H1 (cell line): Measurements from ENCODE around the gene EFNA3. TPM values are rescaled to one million over a fixed set of nuclear protein-coding genes. Genes with fewer than 3 reads are reported as not detected.

Experiments used
- CTCF ChIA-PET: fragments of 300-600 bp; sonication (Branson Sonifier 250); formaldehyde crosslinking; loops from one replicate; lab custom pipeline; 2021; ENCODE audit not compliant: partially characterized antibody; lab: Charles Lee
- POLR2A ChIA-PET: fragments of 300-600 bp; sonication (Branson Sonifier 250); formaldehyde crosslinking; loops from one replicate; lab custom pipeline; 2021; ENCODE audit warnings: inconsistent platforms; ENCODE audit not compliant: partially characterized antibody; lab: Charles Lee
- DNase-seq, 2 experiments: peaks; one replicate each; pipeline versions ENCODE4 v3.0.0 to v3.0.0-alpha.2; 2010 to 2022; ENCODE audit warnings: low spot score in 2 of 2, low read depth in 1 of 2, mixed read lengths in 1 of 2
- FAIRE-seq: peaks from 2 replicates; lab custom pipeline; 2011; peaks lifted over from hg19 to GRCh38; lab: Jason Lieb, UNC
- H2AFZ ChIP-seq: 2 replicates; pipeline ENCODE4 v1.8.1; 2012; ENCODE audit warnings: low read length, inconsistent platforms
- H2AK5ac ChIP-seq: 2 replicates; pipeline ENCODE4 v1.6.1; 2013; ENCODE audit warnings: low read depth, low read length
- H2BK120ac ChIP-seq: replicated peaks from 2 replicates; pipeline ENCODE3; 2013; ENCODE audit warnings: low read depth, low read length, inconsistent platforms
- H2BK12ac ChIP-seq: 2 replicates; pipeline ENCODE4 v1.6.1; 2013; ENCODE audit warnings: low read depth, low read length
- H2BK15ac ChIP-seq: 2 replicates; pipeline ENCODE4 v1.6.1; 2013; ENCODE audit warnings: low read length
- H2BK20ac ChIP-seq: 2 replicates; pipeline ENCODE4 v1.6.1; 2013; ENCODE audit warnings: low read length
- H2BK5ac ChIP-seq: 2 replicates; pipeline ENCODE4 v1.6.1; 2013; ENCODE audit warnings: low read depth, low read length
- H3K14ac ChIP-seq: 2 replicates; pipeline ENCODE4 v1.6.1; 2013; ENCODE audit warnings: inconsistent platforms; ENCODE audit not compliant: insufficient read length
- H3K18ac ChIP-seq: 2 replicates; pipeline ENCODE4 v1.6.1; 2013; ENCODE audit warnings: low read length; ENCODE audit errors: extremely low read depth
- H3K23ac ChIP-seq: 2 replicates; pipeline ENCODE4 v1.6.1; 2013; ENCODE audit warnings: inconsistent platforms; ENCODE audit not compliant: insufficient read length
- H3K23me2 ChIP-seq: 2 replicates; pipeline ENCODE4 v1.6.1; 2013; ENCODE audit warnings: low read depth, low read length
- H3K27ac ChIP-seq: 2 replicates; pipeline ENCODE4 v1.6.1; 2011; ENCODE audit warnings: low read depth, low read length, inconsistent platforms
- H3K27me3 ChIP-seq, 4 experiments: replicated peaks in 1 of 4; 1 replicate in 1 of 4; 2 replicates in 3 of 4; pipeline versions ENCODE4 v1.6.1 to v1.8.1; 2011 to 2013; ENCODE audit warnings: low read length in 3 of 4, mild to moderate bottlenecking in 3 of 4, inconsistent platforms in 2 of 4, mixed read lengths in 2 of 4, moderate library complexity in 1 of 4; ENCODE audit not compliant: control insufficient read depth in 3 of 4, insufficient read depth in 3 of 4; ENCODE audit errors: extremely low read depth in 1 of 4
- H3K36me3 ChIP-seq, 4 experiments: 2 replicates each; pipeline versions ENCODE4 v1.6.1 to v1.8.1; 2011 to 2013; ENCODE audit warnings: mild to moderate bottlenecking in 4 of 4, low read length in 3 of 4, moderate library complexity in 2 of 4, control low read depth in 1 of 4, inconsistent platforms in 1 of 4; ENCODE audit not compliant: insufficient read depth in 4 of 4, control insufficient read depth in 2 of 4
- H3K4ac ChIP-seq: replicated peaks from 2 replicates; pipeline ENCODE3; 2013; ENCODE audit warnings: low read length, low read depth, mixed read lengths, inconsistent platforms; ENCODE audit not compliant: insufficient read length
- H3K4me1 ChIP-seq, 4 experiments: replicated peaks in 1 of 4; 1 replicate in 1 of 4; 2 replicates in 3 of 4; pipeline versions ENCODE4 v1.6.1 to v1.8.1; 2011 to 2013; ENCODE audit warnings: low read length in 3 of 4, inconsistent platforms in 2 of 4, mixed read lengths in 1 of 4; ENCODE audit not compliant: insufficient read depth in 4 of 4, control insufficient read depth in 3 of 4
- H3K4me2 ChIP-seq, 2 experiments: 2 replicates each; pipeline versions ENCODE4 v1.6.1 to v1.8.1; 2011 to 2013; ENCODE audit warnings: low read depth in 2 of 2, low read length in 2 of 2, control low read depth in 1 of 2, inconsistent platforms in 1 of 2, mild to moderate bottlenecking in 1 of 2; ENCODE audit not compliant: insufficient read depth in 1 of 2
- H3K4me3 ChIP-seq, 4 experiments: fragments of 200-600, 300-600 bp in 1 of 4; sonication (generic), shearing (Covaris generic), sonication (Bioruptor Twin) in 1 of 4; 2 replicates each; pipeline versions ENCODE4 v1.5.1 to v1.8.1; 2011 to 2016; ENCODE audit warnings: low read length in 4 of 4, low read depth in 3 of 4, control low read depth in 2 of 4, inconsistent platforms in 2 of 4, mild to moderate bottlenecking in 2 of 4, mixed read lengths in 1 of 4, moderate library complexity in 1 of 4; ENCODE audit not compliant: insufficient read depth in 2 of 4; ENCODE audit errors: extremely low read depth in 1 of 4
- H3K56ac ChIP-seq: replicated peaks from 2 replicates; pipeline ENCODE3; 2013; ENCODE audit warnings: low read depth, mild to moderate bottlenecking, mixed read lengths, low read length, inconsistent platforms; ENCODE audit not compliant: insufficient read length
- H3K79me1 ChIP-seq: 2 replicates; pipeline ENCODE4 v1.6.1; 2013; ENCODE audit warnings: low read depth, low read length, control low read depth
- H3K79me2 ChIP-seq, 2 experiments: 2 replicates each; pipeline versions ENCODE4 v1.6.1 to v1.8.1; 2012 to 2013; ENCODE audit warnings: low read length in 2 of 2, mild to moderate bottlenecking in 2 of 2, inconsistent platforms in 1 of 2; ENCODE audit not compliant: insufficient read depth in 2 of 2, control insufficient read depth in 1 of 2
- H3K9ac ChIP-seq, 4 experiments: replicated peaks in 1 of 4; 1 replicate in 1 of 4; 2 replicates in 3 of 4; pipeline versions ENCODE4 v1.6.1 to v1.8.1; 2011 to 2013; ENCODE audit warnings: low read depth in 3 of 4, low read length in 3 of 4, control low read depth in 2 of 4, mild to moderate bottlenecking in 2 of 4, moderate library complexity in 2 of 4, inconsistent platforms in 1 of 4; ENCODE audit errors: extremely low read depth in 1 of 4
- H3K9me3 ChIP-seq, 2 experiments: 2 replicates each; pipeline versions ENCODE4 v1.6.1 to v1.8.1; 2012 to 2013; ENCODE audit warnings: mild to moderate bottlenecking in 2 of 2, moderate library complexity in 2 of 2, control low read depth in 1 of 2, inconsistent platforms in 1 of 2, low read depth in 1 of 2, low read length in 1 of 2, mixed read lengths in 1 of 2; ENCODE audit not compliant: insufficient read depth in 2 of 2
- H4K20me1 ChIP-seq, 2 experiments: replicated peaks in 1 of 2; 2 replicates each; pipeline versions ENCODE3 to v1.8.1; 2011 to 2013; ENCODE audit warnings: inconsistent platforms in 2 of 2, low read length in 2 of 2, mild to moderate bottlenecking in 1 of 2; ENCODE audit not compliant: insufficient read depth in 2 of 2, control insufficient read depth in 1 of 2
- H4K5ac ChIP-seq: 2 replicates; pipeline ENCODE4 v1.6.1; 2013; ENCODE audit warnings: low read length, low read depth, mixed read lengths, inconsistent platforms; ENCODE audit not compliant: insufficient read length
- H4K8ac ChIP-seq: 2 replicates; pipeline ENCODE4 v1.8.0; 2013; ENCODE audit warnings: mild to moderate bottlenecking, moderate library complexity, low read length, inconsistent platforms; ENCODE audit not compliant: insufficient read depth; ENCODE audit errors: extremely low read depth
- H4K91ac ChIP-seq: replicated peaks from 2 replicates; pipeline ENCODE3; 2013; ENCODE audit warnings: low read length, mixed read lengths, inconsistent platforms; ENCODE audit not compliant: insufficient read length
- EGR1 ChIP-seq: IDR thresholded peaks from 2 replicates; pipeline ENCODE4 v1.6.1; 2011; ENCODE audit warnings: low read depth, low read length, borderline replicate concordance
- EZH2 ChIP-seq: fragments of 200-600 bp; sonication (generic); IDR thresholded peaks from 2 replicates; pipeline ENCODE4 v1.7.1; 2012; ENCODE audit warnings: low read depth, mild to moderate bottlenecking, moderate library complexity, low read length, inconsistent platforms; ENCODE audit not compliant: severe bottlenecking
- GABPA ChIP-seq: IDR thresholded peaks from 2 replicates; pipeline ENCODE4 v1.6.1; 2011; ENCODE audit warnings: mild to moderate bottlenecking, low read length, moderate library complexity, borderline replicate concordance; ENCODE audit not compliant: insufficient read depth
- HDAC2 ChIP-seq, 2 experiments: fragments of 300-600 bp in 1 of 2; sonication (generic) in 1 of 2; IDR thresholded peaks; 2 replicates each; pipeline ENCODE4 v1.6.1; 2011 to 2012; ENCODE audit warnings: low read depth in 2 of 2, low read length in 2 of 2, mild to moderate bottlenecking in 2 of 2, moderate library complexity in 2 of 2, borderline replicate concordance in 1 of 2, inconsistent platforms in 1 of 2
- KDM4A ChIP-seq: IDR thresholded peaks from one replicate; pipeline ENCODE4 v1.7.1; 2012; ENCODE audit warnings: low read depth, mild to moderate bottlenecking, moderate library complexity, low read length, inconsistent platforms; ENCODE audit not compliant: severe bottlenecking
- RNF2 ChIP-seq: fragments of 200-900, 300-1000 bp; sonication (generic); IDR thresholded peaks from 2 replicates; pipeline ENCODE4 v1.7.1; 2016; ENCODE audit warnings: borderline replicate concordance, low read depth, mild to moderate bottlenecking, antibody characterized with exemption, low read length; ENCODE audit not compliant: poor library complexity, severe bottlenecking; ENCODE audit errors: missing control alignments
- SUZ12 ChIP-seq: fragments of 200-600 bp; sonication (generic); IDR thresholded peaks from 2 replicates; pipeline ENCODE4 v1.6.1; 2012; ENCODE audit warnings: mild to moderate bottlenecking, inconsistent platforms, low read length, moderate library complexity, mixed read lengths
- WGBS, 2 experiments: shearing (Covaris generic) in 1 of 2; methylation state at CpG; one replicate each; pipeline versions ENCODE4 v1.1.6 to v1.1.7; 2013 to 2015; ENCODE audit warnings: low lambda C conversion rate in 2 of 2, mixed read lengths in 2 of 2, inconsistent platforms in 1 of 2, low coverage in 1 of 2, missing lambda C conversion rate in 1 of 2; ENCODE audit not compliant: insufficient replicate concordance in 2 of 2, insufficient coverage in 1 of 2, insufficient read length in 1 of 2; ENCODE audit errors: extremely low coverage in 1 of 2, missing lambda C conversion rate in 1 of 2; 5-methylcytosine and 5-hydroxymethylcytosine counted together
- polyA plus RNA-seq, 7 experiments: library from polyadenylated mRNA; depleted of rRNA in 3 of 7; stranded (reverse) in 5 of 7; unstranded in 2 of 7; fragments of >200 nt in 5 of 7; fragments of 200-250 nt in 2 of 7; gene quantifications; 1 replicate in 5 of 7; 2 replicates in 1 of 7; 4 replicates in 1 of 7; pipeline versions ENCODE4 v1.2.1 to v1.2.3, GENCODE V29; 2011 to 2013; ENCODE audit warnings: missing spikeins in 2 of 7, mixed read lengths in 2 of 7
- total RNA-seq: library from RNA; stranded (reverse); fragmentation: NEBNext Ultra II Directional; extraction: Animal tissue kit (Norgen Biotek cat#: 25700); gene quantifications from 2 replicates; pipeline ENCODE4 v1.2.1, GENCODE V29; 2021
- TF ChIP-seq, protein P1 (sequence below): IDR thresholded peaks from 2 replicates; pipeline ENCODE4 v1.6.1; 2012; ENCODE audit warnings: inconsistent platforms
- TF ChIP-seq, protein P2 (sequence below): IDR thresholded peaks from 2 replicates; pipeline ENCODE4 v1.6.1; 2012; ENCODE audit warnings: inconsistent platforms

Gene EFNA3
- total and polyA plus RNA-seq, 2 of the 8 experiments (the other 6 are each of a cell fraction or from before 2014, with no cell fraction given), result 10.8 to 13.8 TPM

DNA sequence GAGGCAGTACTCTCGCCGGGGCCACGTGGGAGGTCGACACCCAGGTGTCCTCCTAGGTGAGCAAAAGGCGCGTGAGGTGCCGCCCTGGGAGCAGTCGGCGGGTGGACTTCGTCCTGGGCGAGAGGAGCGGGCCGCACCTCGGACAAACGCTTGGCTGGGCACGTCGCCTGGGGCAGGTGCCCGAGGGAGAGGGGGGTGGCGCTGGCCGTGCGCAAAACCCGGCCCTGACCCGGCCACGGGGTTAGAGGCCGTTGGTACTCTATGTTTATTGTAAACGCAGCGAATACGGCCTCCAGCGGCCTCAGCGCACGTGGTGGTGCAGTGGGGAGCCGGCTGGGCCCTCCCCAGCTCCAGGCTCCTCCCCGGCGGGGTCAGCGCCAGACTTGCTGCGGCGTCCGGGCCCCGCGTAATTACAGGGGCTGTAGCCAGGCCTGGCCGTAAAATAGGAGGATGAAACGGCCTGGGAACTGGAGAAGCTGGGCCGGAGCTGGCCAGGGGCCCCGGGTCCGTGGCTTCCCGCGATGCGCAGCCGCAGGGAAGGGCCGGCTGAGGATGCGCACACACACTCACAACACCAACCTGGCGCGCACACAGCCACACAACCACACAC lies 47.4 kb downstream of the EFNA3 start:
- no peak overlapping the region for H4K5ac ChIP-seq
- no peaks in the 10 kb centered on the region for H3K79me2 ChIP-seq
- POLR2A ChIA-PET, result interaction anchor here (0.8 to 2.4 kb wide), 8 partner anchors 9 to 70 kb away, joined by 3 to 14 read pairs (median 6); partner anchors contain the start of genes KRTCAP2 and SLC50A1
- no peaks in the 10 kb centered on the region for H4K20me1 ChIP-seq
- no peaks in the 10 kb centered on the region for H3K36me3 ChIP-seq
- DNase-seq, result peak in 1 of 2 experiments; percentile 70
- FAIRE-seq, result no peak
- CTCF ChIA-PET, result interaction anchor here (0.6 to 4.8 kb wide), 12 partner anchors 10 to 66 kb away, joined by 3 to 66 read pairs (median 4); partner anchors contain the start of gene KRTCAP2
- H2BK120ac ChIP-seq, result no peak overlapping the region
- H3K56ac ChIP-seq, result no peak overlapping the region
- H3K9ac ChIP-seq, result no peak overlapping the region
- 3% methylated on average over 53 of the region's 53 CpGs; no CpG with 5 or more reads in 1 of the 2 experiments for WGBS, 2 experiments
- peak overlapping the region; percentile 66 for H4K8ac ChIP-seq
- H2BK20ac ChIP-seq, result no peak overlapping the region
- H3K4me3 ChIP-seq, result peak overlapping the region; percentile 45 to 71 (median 64)
- H3K9me3 ChIP-seq, result no peaks in the 10 kb centered on the region
- H3K23me2 ChIP-seq, result peaks cover 28% of the 10 kb centered on the region
- H3K4ac ChIP-seq, result no peak overlapping the region
- H3K18ac ChIP-seq, result no peak overlapping the region; the same call in none of the 2 replicates
- H3K4me1 ChIP-seq, result peaks cover 16 to 56% (median 40%) of the 10 kb centered on the region in 4 experiments
- H2BK15ac ChIP-seq, result peak overlapping the region; percentile 12; the same call in 1 of the 2 replicates
- peak overlapping the region; percentile 43; the same call in 1 of the 2 replicates for H2BK12ac ChIP-seq
- H3K79me1 ChIP-seq, result no peaks in the 10 kb centered on the region
- H2AFZ ChIP-seq, result no peak overlapping the region
- no peak overlapping the region for H3K23ac ChIP-seq
- no peak overlapping the region for H2AK5ac ChIP-seq
- peaks cover 33 to 50% (median 45%) of the 10 kb centered on the region in 4 experiments for H3K27me3 ChIP-seq
- H3K14ac ChIP-seq, result no peak overlapping the region
- H2BK5ac ChIP-seq, result no peak overlapping the region
- no peak overlapping the region for H3K27ac ChIP-seq
- H4K91ac ChIP-seq, result no peak overlapping the region
- H3K4me2 ChIP-seq, result peak overlapping the region; percentile 94 to 97
- TF ChIP-seq KDM4A, result peak; percentile 36
- peak; percentile 62 for TF ChIP-seq SUZ12
- no peak for TF ChIP-seq EGR1
- TF ChIP-seq, protein P1, sequence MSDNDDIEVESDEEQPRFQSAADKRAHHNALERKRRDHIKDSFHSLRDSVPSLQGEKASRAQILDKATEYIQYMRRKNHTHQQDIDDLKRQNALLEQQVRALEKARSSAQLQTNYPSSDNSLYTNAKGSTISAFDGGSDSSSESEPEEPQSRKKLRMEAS, result peak; percentile 87
- TF ChIP-seq EZH2, result peak; percentile 77
- peak; percentile 25 for TF ChIP-seq RNF2
- TF ChIP-seq, protein P2, sequence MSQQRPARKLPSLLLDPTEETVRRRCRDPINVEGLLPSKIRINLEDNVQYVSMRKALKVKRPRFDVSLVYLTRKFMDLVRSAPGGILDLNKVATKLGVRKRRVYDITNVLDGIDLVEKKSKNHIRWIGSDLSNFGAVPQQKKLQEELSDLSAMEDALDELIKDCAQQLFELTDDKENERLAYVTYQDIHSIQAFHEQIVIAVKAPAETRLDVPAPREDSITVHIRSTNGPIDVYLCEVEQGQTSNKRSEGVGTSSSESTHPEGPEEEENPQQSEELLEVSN, result peak; percentile 85
- no peak for TF ChIP-seq GABPA
- TF ChIP-seq HDAC2 (IDR thresholded peaks at IDR 0.05; ENCODE audit: borderline replicate concordance in 1 of 2, low read depth in 2 of 2, low read length in 2 of 2), result 0 out of 4 replicates have a peak, but pooled peaks of 1 of the 2 experiments have one; percentile 67
- TF ChIP-seq, all 59 proteins: peak for 7
